SU-DHL-6 (cell line): Measurements from ENCODE around the gene LYZL1.

Source experiments
- CTCF ChIP-seq: fragments of 200-600 bp; sonication (generic); IDR thresholded peaks from one replicate; pipeline ENCODE4 v1.5.1; 2017; ENCODE audit warnings: antibody characterized with exemption, mild to moderate bottlenecking, low read length, moderate library complexity; ENCODE audit not compliant: insufficient read depth, poor library complexity, severe bottlenecking
- EZH2phosphoT487 ChIP-seq: fragments of 200-600 bp; sonication (generic), shearing (Covaris generic); conservative IDR thresholded peaks from 2 replicates; pipeline ENCODE4 v1.6.1; 2018; ENCODE audit warnings: mild to moderate bottlenecking, antibody characterized with exemption, low read length, moderate library complexity, mixed read lengths

GRCh38 chr10:29304995-29305335, 16.1 kb downstream of the LYZL1 start:
- TF ChIP-seq CTCF, result no peak
- no peak for TF ChIP-seq EZH2phosphoT487
